ENCODE data around the gene ADCY2.

DNA sequence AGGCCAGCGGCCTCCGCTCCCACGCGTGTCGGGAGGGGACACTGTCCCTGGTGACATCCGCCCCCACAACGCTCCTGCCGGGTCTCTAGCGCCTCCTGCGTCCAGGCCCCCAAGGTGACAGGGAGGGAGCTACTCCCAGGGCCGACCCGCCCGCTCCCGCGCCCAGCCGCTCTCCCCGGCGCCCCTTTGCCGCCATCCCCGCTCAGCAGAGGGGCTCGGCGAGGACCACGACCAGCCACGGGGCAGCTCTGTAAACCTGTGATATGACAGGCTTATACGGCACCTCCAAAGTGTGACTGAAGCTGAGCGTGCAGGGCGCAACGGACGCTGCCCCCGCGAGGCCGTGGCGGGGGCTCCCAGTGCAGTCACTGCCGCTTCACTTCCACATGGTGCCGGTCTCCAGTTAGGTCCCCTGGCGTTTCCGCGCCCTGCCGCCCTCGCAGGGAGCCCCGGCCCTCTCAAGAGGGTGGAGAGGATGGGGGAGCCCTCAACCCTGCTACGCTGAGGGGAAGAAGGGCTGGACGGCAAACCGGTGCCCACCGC lies 978 bp upstream of the ADCY2 start:
- TF ChIP-seq, protein P1, sequence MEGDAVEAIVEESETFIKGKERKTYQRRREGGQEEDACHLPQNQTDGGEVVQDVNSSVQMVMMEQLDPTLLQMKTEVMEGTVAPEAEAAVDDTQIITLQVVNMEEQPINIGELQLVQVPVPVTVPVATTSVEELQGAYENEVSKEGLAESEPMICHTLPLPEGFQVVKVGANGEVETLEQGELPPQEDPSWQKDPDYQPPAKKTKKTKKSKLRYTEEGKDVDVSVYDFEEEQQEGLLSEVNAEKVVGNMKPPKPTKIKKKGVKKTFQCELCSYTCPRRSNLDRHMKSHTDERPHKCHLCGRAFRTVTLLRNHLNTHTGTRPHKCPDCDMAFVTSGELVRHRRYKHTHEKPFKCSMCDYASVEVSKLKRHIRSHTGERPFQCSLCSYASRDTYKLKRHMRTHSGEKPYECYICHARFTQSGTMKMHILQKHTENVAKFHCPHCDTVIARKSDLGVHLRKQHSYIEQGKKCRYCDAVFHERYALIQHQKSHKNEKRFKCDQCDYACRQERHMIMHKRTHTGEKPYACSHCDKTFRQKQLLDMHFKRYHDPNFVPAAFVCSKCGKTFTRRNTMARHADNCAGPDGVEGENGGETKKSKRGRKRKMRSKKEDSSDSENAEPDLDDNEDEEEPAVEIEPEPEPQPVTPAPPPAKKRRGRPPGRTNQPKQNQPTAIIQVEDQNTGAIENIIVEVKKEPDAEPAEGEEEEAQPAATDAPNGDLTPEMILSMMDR (IDR thresholded peaks at IDR 0.05): no peak
- TF ChIP-seq POLR2A (IDR thresholded peaks at IDR 0.05): no peak

Data from heart left ventricle (tissue), 13 donors.